NCI-H446 (cell line): ENCODE data around the gene FSTL5.

Experiments
- DNase-seq, 2 experiments: peaks; one replicate each; lab custom pipeline; 2025; lab: John Stamatoyannopoulos, UW

Gene FSTL5

GRCh38 chr4:161704653-161705052 is 459.1 kb downstream of the FSTL5 start:
- DNase-seq = no peak

GRCh38 chr4:161704040-161704439 is 459.8 kb downstream of the FSTL5 start:
- no peak for DNase-seq

- DNase-seq = no peak
These were observed 461.5 kb downstream of the FSTL5 start for GRCh38 chr4:161702287-161702686.

- DNase-seq = no peak
These were observed 466.9 kb downstream of the FSTL5 start for GRCh38 chr4:161696944-161697343.

GRCh38 chr4:161680146-161680545 is 483.7 kb downstream of the FSTL5 start:
- no peak for DNase-seq

- no peak for DNase-seq
These were observed 499.1 kb downstream of the FSTL5 start for GRCh38 chr4:161664740-161665139.

- DNase-seq = no peak
These were observed 500.0 kb downstream of the FSTL5 start for GRCh38 chr4:161663844-161664243.

- DNase-seq = no peak
These were observed 505.1 kb downstream of the FSTL5 start for GRCh38 chr4:161658676-161659075.

GRCh38 chr4:161657616-161658015 is 506.2 kb downstream of the FSTL5 start:
- no peak for DNase-seq

- DNase-seq = no peak
These were observed 507.2 kb downstream of the FSTL5 start for GRCh38 chr4:161656594-161656993.

GRCh38 chr4:161655148-161655547 is 508.7 kb downstream of the FSTL5 start:
- DNase-seq = no peak

GRCh38 chr4:161653697-161654096 is 510.1 kb downstream of the FSTL5 start:
- DNase-seq = no peak

GRCh38 chr4:161651586-161651985 is 512.2 kb downstream of the FSTL5 start:
- DNase-seq = no peak

- DNase-seq = no peak
These were observed 513.0 kb downstream of the FSTL5 start for GRCh38 chr4:161650812-161651211.

GRCh38 chr4:161647757-161648156 is 516.0 kb downstream of the FSTL5 start:
- peak in 1 of 2 experiments; percentile 15 for DNase-seq

- DNase-seq = no peak
These were observed 521.1 kb downstream of the FSTL5 start for GRCh38 chr4:161642708-161643107.

- peak in 1 of 2 experiments; percentile 16 for DNase-seq
These were observed 533.9 kb downstream of the FSTL5 start for GRCh38 chr4:161629694-161630441.

- DNase-seq = no peak
These were observed 559.1 kb downstream of the FSTL5 start for GRCh38 chr4:161604516-161605300.

- no peak for DNase-seq
These were observed 562.8 kb downstream of the FSTL5 start for GRCh38 chr4:161601011-161601410.

- DNase-seq = no peak
These were observed 568.5 kb downstream of the FSTL5 start for GRCh38 chr4:161595230-161595771.

- DNase-seq = no peak
These were observed 578.8 kb downstream of the FSTL5 start for GRCh38 chr4:161585011-161585410.

- DNase-seq = no peak
These were observed 580.3 kb downstream of the FSTL5 start for GRCh38 chr4:161583549-161583948.
